ENCODE data around the gene SAG. TPM values are rescaled to one million over a fixed set of nuclear protein-coding genes. Genes with fewer than 3 reads are reported as not detected.

SAG gene
- total and polyA plus RNA-seq, 7 donors, result not detected

GRCh38 chr2:233261819-233262555 is 45.6 kb upstream of the SAG start:
- H3K9me3 ChIP-seq, result no peaks in the 10 kb centered on the region
- DNase-seq, result no peak
- intact Hi-C loops (cut with DNase I), result no loop called here
- H3K27me3 ChIP-seq (ENCODE audit: insufficient read depth in 3 of 3, low read length in 2 of 3), result no peaks in the 10 kb centered on the region
- H3K36me3 ChIP-seq (ENCODE audit: insufficient read depth in 1 of 2, low read depth in 1 of 2), result peaks cover 17 to 100% of the 10 kb centered on the region in 2 donors
- no peak for ATAC-seq
- no peak for TF ChIP-seq CTCF (IDR thresholded peaks at IDR 0.05)
- H3K27ac ChIP-seq, result no peak overlapping the region
- no peak overlapping the region for H3K4me3 ChIP-seq
- H3K4me1 ChIP-seq, result no peaks in the 10 kb centered on the region
- WGBS, 3 donors, result 89 to 91% (median 90%) methylated on average over 9 of the region's 9 CpGs

GRCh38 chr2:233262562-233262961 is 45.1 kb upstream of the SAG start:
- whole genome bisulfite sequencing, 3 donors, result 83 to 93% (median 89%) methylated on average over 5 of the region's 5 CpGs
- Histone ChIP-seq H3K36me3 (ENCODE audit: insufficient read depth in 1 of 2, low read depth in 1 of 2) (peaks cover 17 to 100% of the 10 kb centered on the region in 2 donors), H3K4me1 (no peaks in the 10 kb centered on the region), H3K9me3 (no peaks in the 10 kb centered on the region), H3K4me3 (no peak overlapping the region), H3K27ac (no peak overlapping the region), H3K27me3 (ENCODE audit: insufficient read depth in 3 of 3, low read length in 2 of 3) (no peaks in the 10 kb centered on the region)
- no peak for ATAC-seq
- no peak for TF ChIP-seq CTCF (IDR thresholded peaks at IDR 0.05)
- no peak for DNase-seq
- intact Hi-C loops (cut with DNase I), result no loop called here

- WGBS, 3 donors, result 90 to 95% (median 90%) methylated on average over 6 of the region's 6 CpGs
- no peak for DNase-seq
- H3K27ac ChIP-seq, result no peak overlapping the region
- ATAC-seq, result no peak
- H3K4me1 ChIP-seq, result no peaks in the 10 kb centered on the region
- intact Hi-C loops (cut with DNase I), result no loop called here
- H3K9me3 ChIP-seq, result no peaks in the 10 kb centered on the region
- no peaks in the 10 kb centered on the region for H3K27me3 ChIP-seq (ENCODE audit: insufficient read depth in 3 of 3, low read length in 2 of 3)
- no peak overlapping the region for H3K4me3 ChIP-seq
- H3K36me3 ChIP-seq (ENCODE audit: insufficient read depth in 1 of 2, low read depth in 1 of 2), result peaks cover 16 to 100% of the 10 kb centered on the region in 2 donors
- no peak for TF ChIP-seq CTCF (IDR thresholded peaks at IDR 0.05)
Measured at GRCh38 chr2:233263045-233263570, 44.5 kb upstream of the SAG start.

- H3K36me3 ChIP-seq (ENCODE audit: insufficient read depth in 1 of 2, low read depth in 1 of 2), result peaks cover 9 to 100% of the 10 kb centered on the region in 2 donors
- H3K4me1 ChIP-seq, result no peaks in the 10 kb centered on the region
- no peak overlapping the region for H3K27ac ChIP-seq
- intact Hi-C loops (cut with DNase I), result no loop called here
- no peak overlapping the region for H3K4me3 ChIP-seq
- TF ChIP-seq CTCF (IDR thresholded peaks at IDR 0.05), result no peak
- ATAC-seq (no peak), DNase-seq (no peak)
- H3K27me3 ChIP-seq (ENCODE audit: insufficient read depth in 3 of 3, low read length in 2 of 3), result no peaks in the 10 kb centered on the region
- no peaks in the 10 kb centered on the region for H3K9me3 ChIP-seq
- WGBS, 3 donors, result 69 to 80% (median 74%) methylated on average over 8 of the region's 8 CpGs
Measured at GRCh38 chr2:233264667-233265066, 42.9 kb upstream of the SAG start.

Data from psoas muscle (tissue), 8 donors.